Smooth muscle cell of the brain vasculature (primary cell): ENCODE measurements around the gene CAVIN4.

Experiments
- DNase-seq: peaks from one replicate; pipeline ENCODE4 v3.0.0-alpha.2; 2012; ENCODE audit warnings: low read depth, low spot score

Gene CAVIN4, protein sequence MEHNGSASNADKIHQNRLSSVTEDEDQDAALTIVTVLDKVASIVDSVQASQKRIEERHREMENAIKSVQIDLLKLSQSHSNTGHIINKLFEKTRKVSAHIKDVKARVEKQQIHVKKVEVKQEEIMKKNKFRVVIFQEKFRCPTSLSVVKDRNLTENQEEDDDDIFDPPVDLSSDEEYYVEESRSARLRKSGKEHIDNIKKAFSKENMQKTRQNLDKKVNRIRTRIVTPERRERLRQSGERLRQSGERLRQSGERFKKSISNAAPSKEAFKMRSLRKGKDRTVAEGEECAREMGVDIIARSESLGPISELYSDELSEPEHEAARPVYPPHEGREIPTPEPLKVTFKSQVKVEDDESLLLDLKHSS

DNA sequence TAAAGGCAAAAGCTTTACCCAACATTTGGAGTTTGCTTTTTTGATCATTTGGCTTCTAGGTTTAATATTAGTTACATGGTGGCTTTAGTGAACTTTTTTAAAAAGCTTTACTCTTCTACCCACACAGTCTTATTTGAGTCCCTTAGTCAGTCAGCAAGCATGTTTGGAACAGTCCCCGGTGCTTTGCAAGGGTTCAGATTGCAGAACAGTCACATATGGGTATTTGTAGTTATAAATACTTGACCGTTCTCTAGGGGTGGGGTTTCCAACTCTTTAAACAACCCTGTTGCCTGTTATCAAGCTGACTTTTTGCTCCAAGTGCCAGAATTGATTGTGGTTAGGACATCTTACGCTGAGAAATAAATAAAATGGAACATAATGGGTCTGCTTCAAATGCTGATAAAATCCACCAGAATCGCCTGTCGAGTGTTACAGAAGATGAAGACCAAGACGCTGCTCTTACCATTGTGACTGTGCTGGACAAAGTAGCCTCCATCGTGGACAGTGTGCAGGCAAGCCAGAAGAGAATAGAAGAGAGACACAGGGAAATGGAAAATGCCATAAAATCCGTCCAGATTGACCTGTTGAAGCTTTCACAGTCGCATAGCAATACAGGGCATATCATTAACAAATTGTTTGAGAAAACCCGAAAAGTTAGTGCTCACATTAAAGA lies at the start of gene CAVIN4:
Gene CAVIN4, plus strand, starts transcription at position 304 of the 673 bp plus-strand sequence. Its CDS starts 65 bp downstream, at position 369.
- no peak for DNase-seq

DNA sequence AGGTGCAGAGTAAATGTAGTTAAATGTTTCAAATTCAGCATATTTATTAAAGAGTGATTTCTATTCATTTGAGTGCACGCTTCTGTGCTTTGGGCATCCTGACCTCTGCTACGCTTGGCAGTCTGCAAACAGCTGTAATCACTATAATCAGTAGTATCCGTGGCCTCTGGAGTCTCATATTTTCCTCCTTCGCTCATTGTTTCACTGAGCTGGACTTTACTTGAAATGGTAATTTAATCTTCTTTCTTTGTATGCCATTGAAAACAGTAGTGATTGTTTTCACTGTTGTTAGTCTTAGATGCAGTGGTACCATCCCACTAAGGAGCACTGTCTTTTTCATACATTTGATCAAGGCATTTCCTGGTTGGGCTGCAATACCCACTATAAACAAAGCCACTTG lies 43.5 kb upstream of the CAVIN4 start:
- DNase-seq: no peak

DNA sequence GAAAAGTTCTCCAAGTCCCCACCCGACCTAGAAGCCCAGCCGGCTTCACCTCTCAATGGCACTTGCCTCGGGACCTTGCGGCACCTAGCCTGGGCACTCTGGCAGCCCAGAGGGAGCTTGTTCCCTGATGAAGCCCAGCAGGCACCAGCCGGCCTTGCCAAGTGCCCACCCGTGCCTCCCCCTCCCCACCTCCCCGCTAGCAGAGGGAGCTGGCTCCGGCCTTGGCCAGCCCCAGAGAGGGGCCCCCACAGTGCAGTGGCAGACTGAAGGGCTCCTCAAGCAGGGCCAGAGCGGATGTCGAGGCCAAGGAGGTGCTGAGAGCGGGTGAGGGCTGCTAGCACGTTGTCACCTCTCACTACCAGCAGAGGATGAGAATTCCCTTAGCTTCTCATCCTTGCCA lies 37.6 kb upstream of the CAVIN4 start:
- DNase-seq: no peak

DNA sequence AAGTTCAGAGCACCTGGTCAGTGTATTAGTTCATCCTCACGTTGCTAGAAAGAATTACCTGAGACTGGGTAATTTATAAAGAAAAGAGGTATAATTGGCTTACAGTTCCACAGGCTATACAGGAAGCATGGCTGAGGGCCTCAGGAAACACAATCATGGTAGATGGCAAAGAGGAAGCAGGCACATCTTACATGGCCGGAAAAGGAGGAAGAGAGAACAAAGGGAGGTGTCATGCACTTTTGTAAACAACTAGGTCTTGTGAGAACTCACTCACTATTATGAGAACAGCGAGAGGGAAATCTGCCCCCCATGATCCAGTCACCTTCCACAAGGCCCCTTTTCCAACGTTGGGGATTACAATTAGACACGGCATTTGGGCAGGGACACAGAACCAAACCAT lies 28.8 kb upstream of the CAVIN4 start:
- no peak for DNase-seq

DNA sequence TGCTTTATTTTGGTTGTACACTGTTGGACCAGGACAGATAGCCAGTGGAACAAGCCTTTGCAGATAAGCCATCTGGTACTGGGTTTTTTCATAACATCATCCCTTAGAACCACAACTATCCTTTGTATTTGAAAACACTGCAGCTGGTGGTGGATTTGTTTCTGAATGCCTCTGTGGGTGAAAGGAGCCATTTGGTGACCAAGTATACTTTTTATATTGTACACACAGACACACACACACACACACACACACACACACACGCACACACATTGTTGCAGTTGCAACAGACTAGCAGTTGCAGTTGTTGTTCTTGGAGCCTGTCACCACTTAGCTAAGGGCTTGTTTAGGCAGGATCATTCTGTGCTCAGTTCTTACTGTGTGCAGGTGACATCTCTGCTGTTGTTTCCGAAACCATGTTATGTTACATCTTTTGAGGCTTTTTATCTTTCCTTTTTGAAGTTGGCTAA lies 22.9 kb upstream of the CAVIN4 start:
- no peak for DNase-seq

DNA sequence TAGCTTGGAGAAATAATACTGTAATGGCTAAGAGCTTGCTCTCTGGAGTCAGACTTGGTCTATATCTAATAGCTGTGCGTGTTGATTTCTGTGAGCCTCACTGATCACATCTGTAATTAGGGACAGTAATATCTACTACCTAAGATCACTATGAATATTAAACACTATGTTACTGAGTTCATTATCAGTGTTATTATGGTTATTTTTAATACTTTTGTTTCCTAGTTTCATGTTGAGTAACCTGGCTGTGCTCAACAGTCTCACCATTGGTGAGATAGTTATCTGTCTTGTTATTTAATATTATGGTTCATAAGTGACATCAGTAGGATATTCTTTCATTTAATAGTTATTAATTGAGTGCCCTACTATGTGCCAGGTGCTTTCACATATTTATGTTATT lies 22.4 kb upstream of the CAVIN4 start:
- DNase-seq: no peak

DNA sequence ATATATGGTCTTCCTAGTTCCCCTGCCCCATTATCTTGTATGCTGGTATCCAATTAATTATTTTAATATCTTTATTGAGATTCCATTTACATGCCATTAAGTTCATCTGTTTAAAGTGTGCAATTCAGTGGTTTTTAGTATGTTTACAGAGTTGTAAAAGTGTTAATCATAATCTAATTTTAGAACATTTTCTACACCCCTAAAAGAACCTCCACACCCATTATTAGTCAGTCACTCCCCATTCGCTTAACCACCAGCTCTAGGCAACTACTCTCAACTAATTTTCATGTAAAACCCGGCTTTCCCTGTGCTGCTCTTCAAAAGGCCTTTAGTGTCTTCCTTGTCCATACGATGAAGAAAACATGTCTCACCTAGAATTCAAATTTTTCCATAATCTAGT lies 20.8 kb upstream of the CAVIN4 start:
- no peak for DNase-seq

DNA sequence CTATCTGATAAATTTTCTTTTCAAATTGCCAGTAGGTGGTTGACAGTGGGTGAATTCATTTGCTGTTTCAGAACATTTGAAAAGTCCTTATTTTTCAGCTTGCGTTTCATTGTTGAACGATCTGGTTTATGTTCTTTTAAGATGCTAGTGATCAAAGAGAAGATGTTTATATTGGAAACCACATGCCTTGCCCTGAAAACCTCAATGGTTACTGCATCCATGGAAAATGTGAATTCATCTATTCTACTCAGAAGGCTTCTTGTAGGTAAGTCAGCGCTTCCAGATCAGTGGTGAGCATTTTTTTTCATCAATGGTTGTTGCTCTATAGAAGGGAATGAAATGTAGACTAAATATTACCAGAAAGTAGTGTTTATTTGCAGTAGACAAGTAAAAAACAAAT lies 16.6 kb upstream of the CAVIN4 start:
- no peak for DNase-seq

DNA sequence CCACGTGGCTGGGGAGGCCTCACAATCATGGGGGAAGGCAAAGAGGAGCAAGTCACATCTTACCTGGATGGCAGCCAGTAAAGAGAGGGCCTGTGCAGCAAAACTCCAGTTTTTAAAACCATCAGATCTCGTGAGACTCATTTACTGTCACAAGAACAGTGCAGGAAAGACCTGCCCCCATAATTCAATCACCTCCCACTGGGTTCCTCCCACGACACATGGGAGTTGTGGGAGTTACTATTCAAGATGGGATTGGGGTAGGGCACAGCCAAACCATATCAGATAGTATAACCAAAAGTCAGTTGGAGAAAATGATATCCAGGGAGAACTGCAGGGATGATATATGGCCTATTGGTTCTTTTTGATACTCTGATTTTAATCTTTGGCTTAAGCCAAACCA lies 10.0 kb upstream of the CAVIN4 start:
- no peak for DNase-seq

DNA sequence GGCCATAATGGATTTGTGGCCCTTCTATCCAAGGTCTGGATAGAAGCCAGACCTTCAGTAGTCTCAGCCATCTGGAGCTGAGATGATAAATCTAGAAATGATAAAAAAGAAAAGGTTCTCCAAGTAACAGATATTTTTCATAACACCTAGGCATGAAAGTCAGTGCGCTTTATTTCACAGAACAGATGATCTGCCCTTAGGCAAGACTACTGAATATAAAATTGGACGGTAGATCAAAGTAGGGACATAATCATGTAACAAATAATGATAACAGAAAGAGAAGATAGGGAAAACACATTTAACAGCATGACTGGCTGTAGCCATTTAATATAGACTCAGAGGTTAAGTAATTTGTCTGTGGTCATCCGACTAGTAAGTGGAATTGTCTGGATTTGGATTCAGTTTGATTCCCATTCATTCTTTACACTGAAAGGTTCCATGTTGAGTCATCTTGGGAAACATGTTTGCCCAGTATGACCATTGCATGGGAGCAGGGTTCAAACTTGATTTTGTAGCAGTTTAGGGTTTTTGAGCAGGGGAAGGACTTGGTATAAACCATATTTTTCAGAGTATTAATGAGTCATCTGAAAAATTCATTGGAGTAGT lies 4.1 kb upstream of the CAVIN4 start:
- DNase-seq: no peak

DNA sequence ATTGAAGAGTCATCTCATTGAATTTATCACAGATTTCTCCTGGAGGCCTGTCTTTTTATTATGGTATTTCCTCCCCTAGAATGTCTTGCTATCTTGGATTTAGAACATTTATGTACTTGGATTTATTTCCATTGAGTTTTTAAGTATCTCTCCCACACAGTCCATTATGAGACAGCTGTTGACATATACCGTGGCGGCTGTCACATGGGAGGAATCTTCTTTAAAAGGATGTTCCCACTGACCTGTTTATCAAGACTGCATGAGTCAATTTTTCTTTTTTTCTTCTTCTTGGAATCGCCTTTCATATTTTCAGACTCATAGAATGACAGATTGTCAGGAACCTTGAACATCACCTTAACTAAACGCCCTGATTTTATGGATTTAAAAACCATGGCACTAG lies 2.9 kb upstream of the CAVIN4 start:
- DNase-seq: no peak

DNA sequence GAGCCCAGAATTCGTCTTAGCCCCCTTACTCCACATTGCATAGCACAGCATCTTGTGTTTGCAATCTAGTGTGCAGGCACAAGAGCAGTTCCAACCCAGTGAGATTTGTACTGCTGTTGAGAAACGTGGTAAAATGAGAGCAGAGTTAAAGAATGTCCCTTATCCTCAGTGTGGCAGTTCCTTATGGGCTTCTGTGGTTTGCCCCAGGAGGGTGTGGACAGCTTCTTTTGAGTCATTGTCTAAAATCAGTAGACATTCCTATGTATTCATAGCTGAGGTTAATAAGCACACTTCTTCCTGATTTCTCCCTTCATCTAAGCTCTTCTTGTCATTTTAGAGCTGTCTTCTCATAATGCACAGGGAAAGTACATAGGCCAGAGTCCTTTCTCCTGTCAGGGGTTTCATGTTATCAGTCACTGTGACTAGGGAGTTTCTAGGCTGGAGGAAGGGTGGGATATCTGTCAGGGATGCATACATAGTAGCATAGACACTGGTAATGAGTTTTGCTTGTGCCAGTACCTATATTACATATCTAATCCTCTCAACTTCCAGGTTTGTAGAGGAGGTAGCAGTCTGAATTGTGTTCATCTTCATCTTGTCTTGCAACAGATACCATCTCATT lies 2.0 kb upstream of the CAVIN4 start:
- DNase-seq: no peak

DNA sequence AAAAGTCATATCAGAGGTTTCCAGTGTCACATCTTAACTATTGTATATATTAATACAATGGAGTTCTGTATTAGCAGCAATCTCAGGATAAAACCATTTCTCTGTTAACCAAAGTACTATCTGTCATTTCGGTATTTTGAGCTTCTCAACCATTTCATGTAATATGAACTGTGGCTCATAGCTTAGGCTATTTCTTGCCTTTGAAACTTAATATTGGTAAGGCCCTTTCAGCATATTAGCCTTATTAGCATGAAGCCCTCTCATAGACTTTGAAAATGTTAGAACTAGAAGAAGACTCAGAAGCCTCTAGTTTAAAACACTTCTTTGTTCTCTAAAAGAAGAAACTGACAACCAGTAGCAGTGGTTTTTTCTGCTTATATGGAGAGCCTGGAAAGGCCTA lies 731 bp downstream of the CAVIN4 start:
- DNase-seq: no peak

DNA sequence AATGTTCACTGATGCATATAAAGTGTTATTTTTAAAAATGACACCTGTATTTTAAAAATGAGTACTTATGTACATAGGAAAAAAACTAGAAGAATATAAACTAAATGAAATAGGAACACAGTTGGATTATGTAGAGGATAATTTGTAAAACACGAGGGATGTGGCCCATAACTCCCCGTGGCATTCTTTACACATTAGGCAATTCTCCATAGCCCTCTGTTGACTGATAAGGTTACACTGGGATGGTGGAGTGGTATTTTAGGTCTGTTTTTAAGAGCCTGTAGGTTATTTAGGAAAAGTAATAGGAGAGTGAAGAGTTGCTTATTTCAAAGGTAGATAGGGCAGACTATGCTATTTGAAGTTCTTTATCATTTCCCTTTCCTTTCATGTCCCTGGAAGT lies 1.8 kb downstream of the CAVIN4 start:
- no peak for DNase-seq

DNA sequence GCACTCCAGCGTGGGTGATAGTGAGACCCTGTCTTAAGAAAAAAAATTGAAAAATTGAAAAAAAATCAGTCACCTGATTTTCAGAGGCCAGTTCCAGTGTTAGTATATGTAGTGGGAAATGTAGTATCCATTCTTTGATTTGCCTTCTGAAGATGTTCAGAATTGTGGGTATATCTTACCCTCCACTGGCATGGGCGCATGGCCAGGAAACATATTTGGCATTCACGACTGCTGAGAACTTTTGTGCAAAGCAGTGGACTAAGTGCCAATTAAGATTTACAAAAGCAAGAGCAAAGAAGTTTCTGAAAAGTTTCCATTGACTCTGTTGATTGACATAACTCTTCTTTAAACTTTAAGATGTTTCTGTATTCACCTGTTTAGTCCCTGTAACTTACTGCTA lies 2.4 kb downstream of the CAVIN4 start:
- no peak for DNase-seq

DNA sequence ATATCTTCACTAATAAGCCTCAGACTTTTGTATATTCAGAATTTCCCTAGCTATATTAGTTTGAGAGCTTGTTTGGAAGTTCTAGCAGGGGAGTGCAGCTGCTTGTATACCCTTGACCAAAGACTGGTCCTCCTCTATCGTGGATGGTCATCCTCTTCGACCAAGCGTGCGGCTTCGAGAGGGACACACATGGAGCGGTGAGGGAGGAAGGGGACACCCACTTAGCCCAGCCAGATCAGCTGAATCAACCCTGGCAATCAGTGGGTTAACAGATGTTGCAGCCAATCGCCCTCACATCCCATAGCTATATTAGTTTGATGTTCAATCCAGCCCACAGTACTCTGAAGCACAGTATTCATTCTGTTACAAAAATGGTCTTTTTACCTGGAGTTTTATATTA lies 3.2 kb downstream of the CAVIN4 start:
- no peak for DNase-seq

DNA sequence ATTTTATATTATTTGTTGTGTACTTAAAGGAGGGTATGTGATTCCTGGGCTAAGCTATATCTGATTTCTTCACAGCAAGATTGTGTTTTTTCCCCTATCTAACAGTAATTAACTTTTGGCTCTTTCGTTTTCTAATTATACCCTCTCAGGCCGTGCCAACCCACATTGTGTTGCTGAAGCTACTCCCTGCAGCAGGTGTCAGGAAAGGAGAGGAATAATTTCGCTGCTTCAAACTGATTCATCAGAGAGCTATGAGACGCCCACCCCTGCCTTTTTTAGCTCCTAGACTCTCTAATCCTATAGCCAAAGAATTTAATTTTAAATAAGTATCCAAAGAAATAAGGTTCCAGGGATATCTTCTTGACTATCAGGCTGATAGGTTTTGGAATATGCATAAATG lies 3.8 kb downstream of the CAVIN4 start:
- DNase-seq: no peak

DNA sequence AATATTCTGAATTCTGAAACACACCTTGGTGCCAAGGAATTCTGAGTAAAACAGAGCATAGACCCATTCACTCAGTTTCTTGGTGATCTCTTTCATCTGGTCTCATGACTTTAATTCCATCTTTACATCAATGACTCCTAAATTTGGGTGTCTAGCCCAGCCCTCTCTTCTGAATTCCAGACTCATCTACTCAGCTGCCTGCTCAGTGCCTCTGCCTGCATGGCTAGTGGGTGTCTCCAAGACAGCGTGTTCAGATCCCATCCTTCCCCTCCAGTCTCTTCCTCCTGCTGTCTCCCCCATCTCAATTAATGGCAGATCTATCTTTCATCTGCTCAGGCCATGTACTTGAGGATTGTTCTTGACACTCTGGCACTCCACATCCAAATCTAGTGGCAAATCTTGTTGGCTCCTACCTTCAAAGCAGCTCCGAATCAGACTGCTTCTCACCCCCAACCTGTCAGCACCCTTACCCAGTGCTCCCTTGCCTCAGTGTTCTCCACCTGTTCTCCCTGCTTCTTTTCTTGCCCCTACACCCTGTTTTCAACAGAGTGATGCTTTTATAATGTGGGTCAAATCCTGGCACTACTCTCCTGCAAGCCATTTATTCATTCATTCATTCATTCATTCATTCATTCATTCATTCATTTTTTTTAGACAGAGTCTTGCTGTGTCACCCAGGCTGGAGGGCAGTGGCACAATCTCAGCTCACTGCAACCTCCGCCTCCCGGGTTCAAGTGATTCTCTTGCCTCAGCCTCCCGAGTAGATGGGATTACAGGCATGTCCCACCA lies 5.3 kb downstream of the CAVIN4 start:
- DNase-seq: no peak

DNA sequence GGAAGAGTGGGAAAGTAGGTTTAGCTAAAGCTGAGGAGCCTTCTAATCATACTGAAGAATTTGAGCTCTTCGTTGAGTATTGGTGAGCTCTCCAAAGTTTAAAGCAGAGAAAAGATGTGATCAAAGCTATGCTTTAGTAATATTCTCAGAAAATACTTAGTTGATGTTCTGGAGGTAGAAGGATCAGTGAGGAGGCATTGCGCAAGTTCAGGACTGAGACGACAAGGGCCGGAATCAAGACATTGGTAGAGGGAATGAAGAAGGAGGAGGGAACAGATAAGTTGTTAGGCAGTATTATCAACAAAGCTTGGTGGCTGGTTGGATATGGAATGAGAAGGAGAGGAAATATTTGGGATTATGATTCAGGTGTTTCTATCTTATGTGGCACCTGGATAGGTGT lies 7.1 kb downstream of the CAVIN4 start:
- no peak for DNase-seq

DNA sequence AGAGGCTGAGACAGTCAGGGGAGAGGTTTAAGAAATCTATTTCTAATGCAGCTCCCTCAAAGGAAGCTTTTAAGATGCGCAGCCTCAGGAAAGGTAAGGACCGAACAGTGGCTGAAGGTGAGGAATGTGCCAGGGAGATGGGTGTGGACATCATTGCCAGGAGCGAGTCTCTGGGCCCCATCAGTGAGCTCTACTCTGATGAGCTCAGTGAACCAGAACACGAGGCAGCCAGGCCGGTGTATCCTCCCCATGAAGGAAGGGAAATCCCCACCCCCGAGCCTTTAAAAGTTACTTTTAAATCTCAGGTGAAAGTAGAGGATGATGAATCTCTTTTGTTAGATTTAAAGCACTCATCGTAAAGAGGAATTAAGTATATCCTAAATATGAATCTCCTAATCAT lies 8.2 kb downstream of the CAVIN4 start:
- no peak for DNase-seq

DNA sequence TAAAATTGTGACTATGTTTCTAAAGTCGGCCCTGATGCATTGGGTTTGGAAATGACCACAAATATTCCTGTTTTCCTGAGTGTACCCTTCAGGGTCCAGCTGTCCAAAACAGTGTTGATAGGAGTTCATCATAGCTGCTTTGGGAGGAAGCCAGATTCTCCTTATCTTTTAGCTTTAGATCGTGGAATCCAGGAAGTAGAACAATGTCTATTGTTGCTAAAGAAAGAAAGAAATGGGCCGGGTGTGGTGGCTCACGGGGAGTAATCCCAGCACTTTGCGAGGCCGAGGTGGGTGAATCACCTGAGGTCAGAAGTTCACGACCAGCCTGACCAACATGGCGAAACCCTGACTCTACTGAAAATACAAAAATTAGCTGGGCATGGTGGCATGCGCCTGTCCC lies 9.5 kb downstream of the CAVIN4 start:
- DNase-seq: no peak

DNA sequence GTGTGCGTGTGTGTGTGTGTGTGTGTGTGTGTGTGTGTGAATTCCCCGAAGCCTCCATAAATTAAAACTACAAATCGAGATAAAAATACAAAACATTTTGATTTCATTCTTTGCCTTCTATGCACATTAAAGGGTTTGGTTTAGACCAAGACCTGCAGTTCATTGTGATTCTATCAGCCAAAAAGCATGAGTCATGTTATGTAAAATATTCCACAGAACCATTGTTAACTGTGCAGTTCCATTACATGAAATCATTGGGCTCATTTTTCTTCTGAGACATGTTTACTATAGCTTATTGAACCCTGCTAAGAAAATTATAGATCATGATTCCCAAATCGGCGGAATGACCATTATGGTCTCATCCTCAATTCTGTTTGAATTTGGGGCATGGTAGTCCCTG lies 11.7 kb downstream of the CAVIN4 start:
- DNase-seq: no peak
